ENCODE results near the gene PDSS2.

GRCh38 chr6:107202876-107203468, 256.4 kb downstream of the PDSS2 start:
- TF ChIP-seq CTCF (conservative IDR thresholded peaks at IDR 0.05 in 1 of 2, IDR thresholded peaks at IDR 0.05 in 1 of 2; ENCODE audit: extremely low read depth in 1 of 2, insufficient read depth in 1 of 2, low read depth in 1 of 2, low read length in 2 of 2), result no peak
- TF ChIP-seq EZH2 (IDR thresholded peaks at IDR 0.05; ENCODE audit: borderline replicate concordance, low read length), result no peak

Data from mammary epithelial cell (primary cell).